ENCODE results near the gene RRP9. TPM values are rescaled to one million over a fixed set of nuclear protein-coding genes. Genes with fewer than 3 reads are reported as not detected.
A peak's percentile ranks its signal among the peaks of the same experiment; 100 is the strongest.

Gene RRP9
- total RNA-seq, 1 experiment from 2014 or later, result 71.3 TPM

DNA sequence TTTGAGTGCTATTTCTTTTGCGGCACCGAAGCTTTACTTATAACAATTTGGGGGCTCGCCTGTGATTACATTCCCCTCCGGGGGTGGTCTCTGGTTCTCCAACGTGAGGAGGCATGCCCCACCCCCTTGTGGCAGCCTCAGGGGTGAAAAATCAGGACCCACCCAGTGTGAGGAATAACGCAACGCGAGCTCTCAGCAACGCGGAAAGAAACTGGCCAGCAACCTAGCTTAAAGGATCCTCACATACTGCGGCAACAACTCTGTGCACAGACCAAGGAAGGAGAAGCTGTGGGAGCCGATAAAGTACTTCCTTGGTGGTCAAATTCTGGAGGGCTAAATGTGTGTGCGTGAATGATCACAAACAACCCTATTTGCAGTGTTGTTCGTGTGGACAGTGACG lies 44.3 kb downstream of the RRP9 start:
- H3K27me3 ChIP-seq (ENCODE audit: insufficient read depth, low read length), result no peaks in the 10 kb centered on the region
- POLR2A ChIA-PET, result interaction anchor here (1.2 to 1.5 kb wide), 4 partner anchors 9 to 86 kb away, joined by 3 to 5 read pairs (median 4); partner anchors contain the start of genes ACY1, PARP3 and RRP9
- peak; percentile 67 for ATAC-seq
- no peaks in the 10 kb centered on the region for H3K36me3 ChIP-seq (ENCODE audit: control insufficient read depth in 1 of 2, insufficient read depth in 2 of 2, low read length in 2 of 2)
- H3K79me2 ChIP-seq (ENCODE audit: insufficient read depth, low read length), result no peaks in the 10 kb centered on the region
- H3K9me2 ChIP-seq (ENCODE audit: insufficient read depth), result no peaks in the 10 kb centered on the region
- H4K20me1 ChIP-seq (ENCODE audit: insufficient read depth), result no peaks in the 10 kb centered on the region
- H2AFZ ChIP-seq (ENCODE audit: low read depth, low read length, poor library complexity, severe bottlenecking), result no peak overlapping the region
- H3K27ac ChIP-seq (ENCODE audit: low read depth, low read length), result peak overlapping the region; percentile 30
- TSS peak; percentile 95 for BruUV-seq (replicated peaks)
- H3K4me1 ChIP-seq (ENCODE audit: control insufficient read depth in 1 of 2, insufficient read depth in 2 of 2, low read length in 2 of 2), result peaks cover 9 to 41% of the 10 kb centered on the region in 2 experiments
- RAD21 ChIA-PET (ENCODE audit: low non-redundant PET in 1 of 2, low total read pairs in 2 of 2, uncharacterized antibody in 2 of 2, unreplicated experiment in 2 of 2), result no interaction called here
- CTCF ChIA-PET, result interaction anchor here (1.0 to 1.4 kb wide), 2 partner anchors 10 to 78 kb away, joined by 3 to 4 read pairs; no protein-coding TSS in a partner anchor
- peak overlapping the region; percentile 61 for H3K9ac ChIP-seq (ENCODE audit: low read length)
- peak overlapping the region; percentile 72 for H3K4me2 ChIP-seq (ENCODE audit: low read length)
- DNase-seq (ENCODE audit: low read depth, low spot score), result no peak
- no peaks in the 10 kb centered on the region for H3K9me3 ChIP-seq (ENCODE audit: control insufficient read depth in 1 of 2, insufficient read depth in 1 of 2, low read depth in 1 of 2, low read length in 2 of 2)
- TF ChIP-seq, protein P1, sequence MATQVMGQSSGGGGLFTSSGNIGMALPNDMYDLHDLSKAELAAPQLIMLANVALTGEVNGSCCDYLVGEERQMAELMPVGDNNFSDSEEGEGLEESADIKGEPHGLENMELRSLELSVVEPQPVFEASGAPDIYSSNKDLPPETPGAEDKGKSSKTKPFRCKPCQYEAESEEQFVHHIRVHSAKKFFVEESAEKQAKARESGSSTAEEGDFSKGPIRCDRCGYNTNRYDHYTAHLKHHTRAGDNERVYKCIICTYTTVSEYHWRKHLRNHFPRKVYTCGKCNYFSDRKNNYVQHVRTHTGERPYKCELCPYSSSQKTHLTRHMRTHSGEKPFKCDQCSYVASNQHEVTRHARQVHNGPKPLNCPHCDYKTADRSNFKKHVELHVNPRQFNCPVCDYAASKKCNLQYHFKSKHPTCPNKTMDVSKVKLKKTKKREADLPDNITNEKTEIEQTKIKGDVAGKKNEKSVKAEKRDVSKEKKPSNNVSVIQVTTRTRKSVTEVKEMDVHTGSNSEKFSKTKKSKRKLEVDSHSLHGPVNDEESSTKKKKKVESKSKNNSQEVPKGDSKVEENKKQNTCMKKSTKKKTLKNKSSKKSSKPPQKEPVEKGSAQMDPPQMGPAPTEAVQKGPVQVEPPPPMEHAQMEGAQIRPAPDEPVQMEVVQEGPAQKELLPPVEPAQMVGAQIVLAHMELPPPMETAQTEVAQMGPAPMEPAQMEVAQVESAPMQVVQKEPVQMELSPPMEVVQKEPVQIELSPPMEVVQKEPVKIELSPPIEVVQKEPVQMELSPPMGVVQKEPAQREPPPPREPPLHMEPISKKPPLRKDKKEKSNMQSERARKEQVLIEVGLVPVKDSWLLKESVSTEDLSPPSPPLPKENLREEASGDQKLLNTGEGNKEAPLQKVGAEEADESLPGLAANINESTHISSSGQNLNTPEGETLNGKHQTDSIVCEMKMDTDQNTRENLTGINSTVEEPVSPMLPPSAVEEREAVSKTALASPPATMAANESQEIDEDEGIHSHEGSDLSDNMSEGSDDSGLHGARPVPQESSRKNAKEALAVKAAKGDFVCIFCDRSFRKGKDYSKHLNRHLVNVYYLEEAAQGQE (IDR thresholded peaks at IDR 0.05; ENCODE audit: low read depth), result no peak
- TF ChIP-seq POLR2AphosphoS5 (IDR thresholded peaks at IDR 0.05; ENCODE audit: low read depth, low read length) (peak; percentile 63), SRF (IDR thresholded peaks at IDR 0.05; ENCODE audit: low read depth) (no peak), SIN3A (IDR thresholded peaks at IDR 0.05; ENCODE audit: low read depth) (no peak; the same call in 1 of the 2 replicates)
- H3K4me3 ChIP-seq (replicated peaks in 1 of 2; ENCODE audit: low read depth in 1 of 2, low read length in 2 of 2), result peak overlapping the region; percentile 41 to 56
- intact Hi-C loops (cut with micrococcal nuclease), result no loop called here
